RWPE2 (cell line): Measurements from ENCODE around the gene LHX6.

Experiments
- ATAC-seq: fragments of 200-7000 bp; cut with Tn5 transposase; 3 replicates; pipeline ENCODE4 v1.9.1; 2021; ENCODE audit warnings: low read depth
- DNase-seq: peaks from one replicate; pipeline ENCODE4 v3.0.0-alpha.2; 2020; ENCODE audit warnings: low spot score
- H3K27ac ChIP-seq: fragments of 450-650 bp; 2 replicates; pipeline ENCODE4 v1.5.1; 2017; ENCODE audit warnings: mild to moderate bottlenecking; ENCODE audit not compliant: poor library complexity, severe bottlenecking
- H3K27me3 ChIP-seq: fragments of 250-450 bp; sonication (Bioruptor Pico); 2 replicates; pipeline ENCODE4 v1.5.1; 2021; ENCODE audit warnings: mild to moderate bottlenecking, moderate library complexity; ENCODE audit not compliant: insufficient read depth, poor library complexity, severe bottlenecking
- H3K36me3 ChIP-seq: fragments of 250-450 bp; sonication (Bioruptor Pico); 2 replicates; pipeline ENCODE4 v1.5.1; 2020; ENCODE audit warnings: low read depth, mild to moderate bottlenecking, moderate library complexity
- H3K4me1 ChIP-seq: fragments of 250-450 bp; sonication (Bioruptor Pico); 2 replicates; pipeline ENCODE4 v1.5.1; 2021; ENCODE audit warnings: mild to moderate bottlenecking, moderate library complexity; ENCODE audit not compliant: insufficient read depth, poor library complexity, severe bottlenecking
- H3K4me3 ChIP-seq: fragments of 250-450 bp; sonication (Bioruptor Pico); 2 replicates; pipeline ENCODE4 v1.5.1; 2021; ENCODE audit warnings: mild to moderate bottlenecking, moderate library complexity; ENCODE audit not compliant: severe bottlenecking
- H3K9me3 ChIP-seq: fragments of 250-450 bp; sonication (Bioruptor Pico); 2 replicates; pipeline ENCODE4 v1.5.1; 2021; ENCODE audit warnings: mild to moderate bottlenecking, moderate library complexity; ENCODE audit not compliant: severe bottlenecking
- CTCF ChIP-seq: fragments of 450-650 bp; IDR thresholded peaks from one replicate; pipeline ENCODE4 v1.5.1; 2017; ENCODE audit warnings: mild to moderate bottlenecking, moderate library complexity; ENCODE audit not compliant: poor library complexity, severe bottlenecking

Gene LHX6

GRCh38 chr9:122190597-122191381, 38.0 kb downstream of the LHX6 start:
- Histone ChIP-seq H3K27me3 (no peaks in the 10 kb centered on the region), H3K27ac (no peak overlapping the region), H3K9me3 (no peaks in the 10 kb centered on the region), H3K4me3 (no peak overlapping the region), H3K4me1 (no peaks in the 10 kb centered on the region), H3K36me3 (no peaks in the 10 kb centered on the region)
- no peak for TF ChIP-seq CTCF
- DNase-seq = no peak
- peak; percentile 40; the same call in 2 of the 3 replicates for ATAC-seq

GRCh38 chr9:122188369-122188768, 40.4 kb downstream of the LHX6 start:
- Histone ChIP-seq H3K9me3 (no peaks in the 10 kb centered on the region), H3K4me3 (no peak overlapping the region), H3K4me1 (no peaks in the 10 kb centered on the region), H3K27ac (no peak overlapping the region), H3K27me3 (no peaks in the 10 kb centered on the region), H3K36me3 (no peaks in the 10 kb centered on the region)
- no peak for TF ChIP-seq CTCF
- ATAC-seq (no peak), DNase-seq (no peak)

- Histone ChIP-seq H3K4me3 (no peak overlapping the region), H3K9me3 (no peaks in the 10 kb centered on the region), H3K36me3 (no peaks in the 10 kb centered on the region), H3K27me3 (no peaks in the 10 kb centered on the region), H3K4me1 (no peaks in the 10 kb centered on the region), H3K27ac (no peak overlapping the region)
- DNase-seq (no peak), ATAC-seq (no peak)
- no peak for TF ChIP-seq CTCF
Observed at GRCh38 chr9:122186777-122187470, 41.8 kb downstream of the LHX6 start.

GRCh38 chr9:122186301-122186700, 42.5 kb downstream of the LHX6 start:
- no peak for TF ChIP-seq CTCF
- no peak overlapping the region for H3K27ac ChIP-seq
- H3K4me1 ChIP-seq = no peaks in the 10 kb centered on the region
- no peaks in the 10 kb centered on the region for H3K9me3 ChIP-seq
- H3K4me3 ChIP-seq = no peak overlapping the region
- ATAC-seq (no peak), DNase-seq (no peak)
- no peaks in the 10 kb centered on the region for H3K36me3 ChIP-seq
- H3K27me3 ChIP-seq = no peaks in the 10 kb centered on the region

GRCh38 chr9:122184551-122184950, 44.2 kb downstream of the LHX6 start:
- H3K9me3 ChIP-seq = no peaks in the 10 kb centered on the region
- DNase-seq = no peak
- H3K27me3 ChIP-seq = no peaks in the 10 kb centered on the region
- no peak overlapping the region for H3K4me3 ChIP-seq
- H3K27ac ChIP-seq = no peak overlapping the region
- no peaks in the 10 kb centered on the region for H3K36me3 ChIP-seq
- no peak for ATAC-seq
- no peak for TF ChIP-seq CTCF
- H3K4me1 ChIP-seq = no peaks in the 10 kb centered on the region
